GM12891 (cell line): ENCODE results near the gene THEM4.

Experiments used
- POLR2A ChIP-seq: IDR thresholded peaks from 2 replicates; pipeline ENCODE4 v1.6.1; 2011; ENCODE audit warnings: low read depth, low read length, control low read depth
- POLR2AphosphoS5 ChIP-seq: IDR thresholded peaks from 2 replicates; pipeline ENCODE4 v1.6.1; 2011; ENCODE audit warnings: low read depth, low read length, control low read depth
- POU2F2 ChIP-seq: IDR thresholded peaks from 2 replicates; pipeline ENCODE4 v1.6.1; 2011; ENCODE audit warnings: low read depth, mild to moderate bottlenecking, control low read depth, low read length, moderate library complexity

DNA sequence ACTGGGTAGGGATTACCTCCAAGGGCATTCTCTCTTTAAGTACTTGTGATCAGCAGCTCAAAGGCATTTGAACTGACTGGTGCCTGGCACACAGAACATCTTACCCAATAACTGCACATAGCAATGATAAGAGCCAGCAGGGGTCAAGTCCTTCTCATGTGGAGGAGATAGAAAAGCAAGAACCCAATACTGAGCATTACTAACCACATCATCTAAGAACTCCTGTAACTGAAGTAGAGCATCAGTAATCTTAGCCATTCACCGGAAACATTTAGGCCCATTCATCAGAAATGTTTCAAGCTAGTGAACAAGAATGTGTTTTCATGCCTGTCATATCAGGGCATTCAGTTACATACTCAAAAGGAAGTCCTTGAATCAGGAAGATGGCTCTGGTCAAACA, 33.6 kb upstream of the THEM4 start:
- TF ChIP-seq POLR2A (no peak), POLR2AphosphoS5 (no peak), POU2F2 (no peak)
